Fibroblast of the conjunctiva (primary cell): ENCODE results near the gene ST3GAL3.
A peak's percentile ranks its signal among the peaks of the same experiment; 100 is the strongest.

ENCODE experiments used
- DNase-seq: peaks from one replicate; pipeline ENCODE4 v3.0.0-alpha.2; 2010; ENCODE audit warnings: low read depth

ST3GAL3 gene

DNA sequence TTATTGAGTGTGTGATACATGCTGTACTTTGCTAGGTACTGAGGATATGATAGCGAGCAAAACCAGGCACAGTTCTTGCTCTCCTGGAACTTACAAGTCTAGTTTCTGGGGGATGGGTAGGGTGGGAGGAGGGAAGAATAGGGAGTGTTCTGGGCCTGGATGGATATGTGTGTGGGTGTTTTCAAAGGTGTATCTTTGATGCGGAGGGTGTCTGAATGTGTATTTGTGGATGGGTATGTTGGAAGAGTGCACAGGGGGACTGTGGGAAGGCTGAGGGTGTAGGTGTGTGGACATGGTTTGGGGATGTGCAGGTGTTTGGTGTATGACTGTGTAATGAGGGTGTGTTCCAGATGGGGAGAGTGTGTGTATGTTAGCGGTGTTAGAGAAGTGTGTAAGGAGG is 258.0 kb downstream of the ST3GAL3 start:
- DNase-seq, result no peak

DNA sequence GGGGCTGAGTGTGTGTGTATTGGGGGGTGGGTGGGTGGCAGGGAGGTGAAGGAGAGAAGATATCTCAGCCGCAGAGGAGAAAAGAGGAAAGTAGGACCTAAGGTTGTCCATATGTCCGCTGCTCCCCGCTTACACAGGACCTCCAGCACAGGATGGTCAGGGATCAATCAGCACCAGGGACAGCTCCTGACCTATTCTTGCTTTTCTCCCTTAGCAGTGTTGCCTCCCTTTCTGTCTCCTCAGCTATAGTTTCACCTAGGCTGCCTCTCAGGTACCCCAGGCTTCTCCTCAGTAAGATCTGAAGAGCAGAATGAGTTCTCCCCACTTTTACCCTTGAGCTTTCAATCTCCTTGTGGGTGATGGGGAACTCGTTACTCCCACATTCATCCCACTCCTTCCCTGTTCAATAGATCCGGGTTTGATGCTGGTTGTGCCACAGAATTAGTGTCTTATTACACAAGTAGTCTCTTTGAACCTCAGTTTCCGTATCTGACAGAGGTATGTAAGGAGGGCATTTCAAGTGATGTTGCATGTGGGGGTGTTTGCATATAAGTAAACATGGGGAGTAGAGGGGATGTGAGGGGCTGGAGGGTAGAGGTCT is 261.1 kb downstream of the ST3GAL3 start:
- no peak for DNase-seq

DNA sequence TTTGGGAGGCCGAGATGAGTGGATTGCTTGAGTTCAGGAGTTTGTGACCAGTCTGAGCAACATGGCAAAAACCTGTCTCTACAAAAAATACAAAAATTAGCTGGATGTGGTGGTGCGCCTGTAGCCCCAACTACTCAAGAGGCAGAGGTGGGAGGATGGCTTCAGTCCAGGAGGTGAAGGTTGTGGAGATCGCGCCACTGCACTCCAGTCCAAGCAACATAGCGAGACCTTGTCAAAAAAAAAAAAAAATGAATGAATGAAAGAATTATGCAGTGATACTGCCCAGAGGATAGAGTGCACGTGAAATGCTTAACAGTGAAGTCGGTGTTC is 262.0 kb downstream of the ST3GAL3 start:
- DNase-seq, result no peak

DNA sequence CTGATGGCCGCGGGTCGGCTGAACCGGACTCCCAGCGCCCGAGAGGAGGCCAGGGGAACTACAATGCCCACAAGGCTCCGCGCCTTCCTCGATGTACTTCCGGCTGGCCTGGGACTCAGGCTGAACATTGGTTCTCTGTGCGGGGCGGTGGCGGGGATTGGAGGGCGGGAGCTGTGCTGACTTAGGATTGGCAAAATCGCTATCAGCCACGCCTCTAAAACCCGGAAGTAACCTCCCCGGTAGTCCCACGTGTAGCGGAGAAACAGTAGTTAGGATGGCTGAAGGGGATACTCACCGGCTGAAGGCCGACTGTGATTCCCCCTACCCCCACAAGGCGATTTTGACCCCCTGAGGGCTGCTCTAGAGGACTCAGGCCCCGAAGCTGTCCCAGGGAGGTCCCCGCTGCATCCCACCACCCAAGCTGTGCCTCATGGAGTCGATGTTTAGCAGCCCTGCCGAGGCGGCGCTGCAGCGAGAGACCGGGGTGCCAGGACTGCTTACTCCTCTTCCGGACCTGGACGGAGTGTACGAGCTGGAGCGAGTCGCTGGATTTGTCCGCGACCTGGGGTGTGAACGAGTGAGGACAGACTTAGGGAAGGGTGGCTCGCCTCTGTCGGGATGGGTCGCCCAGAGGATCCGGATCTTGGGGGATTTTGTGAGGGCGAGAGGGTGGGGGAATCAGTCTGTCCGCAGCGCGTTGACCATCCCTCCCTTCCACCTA is 262.6 kb downstream of the ST3GAL3 start, which contains the start of gene DPH2:
Gene DPH2, plus strand, starts transcription at position 265 of the 721 bp plus-strand sequence. Its CDS starts 166 bp downstream, at position 431.
- peak; percentile 93 for DNase-seq

DNA sequence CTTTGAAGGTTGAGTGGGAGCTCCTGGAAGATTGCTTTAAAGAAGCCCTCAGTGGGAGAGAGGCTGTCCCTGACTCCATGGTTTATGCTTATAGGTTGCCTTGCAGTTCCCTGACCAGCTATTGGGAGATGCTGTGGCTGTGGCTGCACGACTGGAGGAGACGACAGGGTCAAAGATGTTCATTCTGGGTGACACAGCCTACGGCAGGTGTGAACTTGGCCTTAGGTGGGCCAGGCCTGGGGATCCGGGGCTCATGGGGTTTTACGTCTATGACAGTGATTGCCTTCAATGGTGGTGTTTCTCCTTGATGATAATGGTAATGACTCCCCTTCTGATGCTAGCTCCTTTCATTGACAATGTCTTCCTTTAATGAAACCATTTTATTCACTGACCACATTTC is 263.2 kb downstream of the ST3GAL3 start:
- no peak for DNase-seq

DNA sequence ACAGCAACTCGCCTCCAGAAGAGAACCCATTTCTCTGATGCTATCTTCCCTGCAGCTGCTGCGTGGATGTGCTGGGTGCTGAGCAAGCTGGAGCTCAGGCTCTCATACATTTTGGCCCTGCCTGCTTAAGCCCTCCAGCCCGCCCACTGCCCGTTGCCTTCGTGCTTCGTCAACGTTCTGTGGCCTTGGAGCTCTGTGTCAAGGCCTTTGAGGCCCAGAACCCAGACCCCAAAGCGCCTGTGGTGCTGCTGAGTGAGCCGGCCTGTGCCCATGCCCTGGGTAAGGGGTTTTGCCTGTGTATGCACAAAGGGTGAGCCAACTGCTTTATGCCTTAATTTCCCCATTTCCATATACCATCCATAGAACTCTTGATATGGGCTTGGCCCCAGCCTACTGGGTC is 263.6 kb downstream of the ST3GAL3 start:
- DNase-seq, result no peak

DNA sequence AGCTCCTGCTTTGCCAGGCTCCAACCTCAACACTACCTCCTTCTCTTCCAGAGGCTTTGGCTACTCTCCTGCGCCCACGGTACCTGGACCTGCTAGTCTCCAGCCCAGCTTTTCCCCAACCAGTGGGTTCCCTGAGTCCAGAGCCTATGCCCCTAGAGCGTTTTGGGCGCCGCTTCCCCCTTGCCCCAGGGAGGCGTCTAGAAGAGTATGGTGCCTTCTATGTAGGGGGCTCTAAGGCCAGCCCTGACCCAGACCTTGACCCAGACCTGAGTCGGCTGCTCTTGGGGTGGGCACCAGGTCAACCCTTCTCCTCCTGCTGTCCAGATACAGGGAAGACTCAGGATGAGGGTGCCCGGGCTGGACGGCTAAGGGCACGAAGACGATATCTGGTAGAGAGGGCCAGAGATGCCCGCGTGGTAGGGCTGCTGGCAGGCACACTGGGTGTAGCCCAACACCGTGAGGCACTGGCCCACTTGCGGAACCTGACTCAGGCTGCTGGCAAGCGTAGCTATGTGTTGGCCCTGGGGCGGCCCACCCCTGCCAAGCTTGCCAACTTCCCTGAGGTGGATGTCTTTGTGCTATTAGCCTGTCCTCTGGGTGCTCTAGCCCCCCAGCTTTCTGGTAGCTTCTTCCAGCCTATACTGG is 264.1 kb downstream of the ST3GAL3 start:
- DNase-seq, result no peak

DNA sequence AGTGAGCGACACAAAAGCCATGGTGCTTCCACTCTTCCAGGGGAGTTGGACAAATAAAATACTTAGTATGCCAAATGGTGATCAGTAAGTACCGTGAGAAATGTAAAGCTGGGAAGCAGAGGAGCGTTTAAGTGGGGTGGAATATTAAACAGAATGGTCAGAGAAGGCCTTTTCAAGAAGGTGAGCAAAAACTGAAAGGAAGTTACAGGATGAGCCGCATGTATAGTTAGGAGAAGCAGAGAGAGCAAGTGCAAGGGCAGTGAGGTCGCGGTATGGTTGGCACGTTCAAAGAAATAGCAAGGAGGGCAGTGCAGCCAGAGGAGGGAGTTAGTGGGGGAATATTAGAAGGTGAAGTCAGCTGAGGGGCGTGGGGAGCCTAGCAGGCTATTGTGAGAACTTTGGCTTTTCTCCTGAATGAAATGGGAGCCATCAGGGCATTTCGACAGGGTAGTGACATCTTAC is 266.7 kb downstream of the ST3GAL3 start:
- no peak for DNase-seq

DNA sequence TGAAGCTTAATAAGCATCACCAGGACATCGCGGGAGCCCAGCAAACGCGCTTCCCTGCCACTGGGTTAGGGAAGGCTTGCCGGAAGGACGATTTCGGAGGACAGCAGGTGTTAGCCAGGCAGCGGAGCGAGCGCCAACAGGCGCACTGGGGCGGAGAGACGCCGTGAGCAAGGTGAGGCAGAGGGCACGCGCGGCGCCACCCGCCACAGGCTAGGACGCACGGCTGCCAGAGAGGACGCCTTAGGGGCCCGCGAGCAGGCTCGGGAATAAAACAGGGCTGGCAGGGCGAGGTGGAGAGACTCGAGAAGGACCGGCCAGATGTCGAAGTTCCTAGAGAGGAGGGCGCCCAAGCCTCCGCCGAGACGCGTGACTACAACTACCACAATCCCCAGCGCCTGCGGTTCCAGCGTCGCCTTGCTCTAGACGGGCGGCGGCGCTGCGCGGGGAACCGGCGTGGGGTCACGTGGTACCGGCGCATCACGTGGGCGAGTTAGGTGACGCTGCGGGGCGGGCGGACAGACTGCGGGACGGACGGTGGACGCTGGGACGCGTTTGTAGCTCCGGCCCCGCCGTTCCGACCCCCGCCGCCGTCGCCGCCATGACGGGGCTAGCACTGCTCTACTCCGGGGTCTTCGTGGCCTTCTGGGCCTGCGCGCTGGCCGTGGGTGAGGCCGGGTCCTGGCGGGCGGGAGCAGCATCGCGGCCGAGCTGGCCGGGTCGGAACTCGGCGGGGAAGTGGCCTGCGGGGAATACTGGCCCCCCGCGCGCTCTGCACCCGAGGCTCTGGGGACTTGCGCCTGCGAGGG is 267.3 kb downstream of the ST3GAL3 start, which contains the start of gene ATP6V0B:
Gene ATP6V0B, plus strand, starts transcription at position 518 of the 806 bp plus-strand sequence. Its CDS starts 81 bp downstream, at position 599.
- peak; percentile 83 for DNase-seq

DNA sequence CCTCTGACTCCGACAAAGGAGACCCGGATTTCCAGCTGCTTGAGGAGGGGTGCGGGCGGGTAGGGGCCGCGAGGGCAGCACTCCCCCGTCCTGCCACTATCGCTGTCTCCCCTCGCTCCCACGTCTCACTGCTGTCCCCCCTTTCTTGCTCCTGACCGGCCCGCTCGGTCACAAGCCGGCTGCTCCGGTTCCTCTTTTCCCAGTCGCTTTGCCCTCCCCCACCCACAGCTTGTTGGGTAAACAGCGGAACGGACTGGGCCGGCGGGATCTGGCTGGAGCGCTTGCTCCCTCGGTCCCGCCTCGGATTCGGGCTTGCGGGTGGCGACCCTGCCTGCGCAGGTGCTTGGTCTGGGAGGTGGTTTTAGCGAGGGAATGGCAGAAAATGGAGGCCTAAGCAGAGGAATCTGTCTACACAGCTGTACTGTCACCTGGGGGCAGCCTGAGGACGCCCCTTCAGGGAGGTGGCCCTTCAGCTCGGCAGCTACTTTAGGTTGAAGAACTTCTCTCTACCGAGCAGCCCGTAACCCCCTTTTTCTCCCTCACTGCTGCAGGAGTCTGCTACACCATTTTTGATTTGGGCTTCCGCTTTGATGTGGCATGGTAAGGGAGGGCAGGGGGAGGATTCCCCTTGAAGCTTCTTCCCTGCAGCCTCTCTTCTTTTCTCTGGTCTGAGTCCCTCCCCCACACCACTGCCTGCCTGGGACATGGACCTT is 268.1 kb downstream of the ST3GAL3 start:
- no peak for DNase-seq

DNA sequence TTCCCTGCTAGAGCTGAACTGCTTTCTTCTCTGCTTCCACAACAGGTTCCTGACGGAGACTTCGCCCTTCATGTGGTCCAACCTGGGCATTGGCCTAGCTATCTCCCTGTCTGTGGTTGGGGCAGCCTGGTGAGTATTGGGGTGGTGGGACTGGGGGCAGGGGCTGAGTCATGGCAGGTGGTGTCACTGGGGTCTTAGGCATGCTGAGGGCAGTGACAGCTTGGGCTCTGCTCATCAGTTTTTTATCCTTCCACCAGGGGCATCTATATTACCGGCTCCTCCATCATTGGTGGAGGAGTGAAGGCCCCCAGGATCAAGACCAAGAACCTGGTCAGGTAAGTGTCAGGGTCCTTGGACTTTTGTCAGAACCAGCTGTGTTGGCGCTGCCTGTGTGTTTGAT is 268.7 kb downstream of the ST3GAL3 start:
- DNase-seq, result no peak

DNA sequence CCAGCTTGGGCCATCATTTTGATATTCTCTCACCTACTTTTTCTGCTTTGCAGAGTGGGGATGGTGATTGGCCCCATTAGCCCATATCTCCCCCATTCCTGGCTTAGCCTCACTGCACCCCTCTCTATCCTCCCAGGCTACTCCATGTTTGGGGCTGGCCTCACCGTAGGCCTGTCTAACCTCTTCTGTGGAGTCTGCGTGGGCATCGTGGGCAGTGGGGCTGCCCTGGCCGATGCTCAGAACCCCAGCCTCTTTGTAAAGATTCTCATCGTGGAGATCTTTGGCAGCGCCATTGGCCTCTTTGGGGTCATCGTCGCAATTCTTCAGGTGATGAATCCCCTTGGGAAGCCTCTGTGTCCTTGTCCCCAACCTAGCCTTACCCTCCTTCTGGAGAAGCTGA is 269.6 kb downstream of the ST3GAL3 start:
- no peak for DNase-seq

DNA sequence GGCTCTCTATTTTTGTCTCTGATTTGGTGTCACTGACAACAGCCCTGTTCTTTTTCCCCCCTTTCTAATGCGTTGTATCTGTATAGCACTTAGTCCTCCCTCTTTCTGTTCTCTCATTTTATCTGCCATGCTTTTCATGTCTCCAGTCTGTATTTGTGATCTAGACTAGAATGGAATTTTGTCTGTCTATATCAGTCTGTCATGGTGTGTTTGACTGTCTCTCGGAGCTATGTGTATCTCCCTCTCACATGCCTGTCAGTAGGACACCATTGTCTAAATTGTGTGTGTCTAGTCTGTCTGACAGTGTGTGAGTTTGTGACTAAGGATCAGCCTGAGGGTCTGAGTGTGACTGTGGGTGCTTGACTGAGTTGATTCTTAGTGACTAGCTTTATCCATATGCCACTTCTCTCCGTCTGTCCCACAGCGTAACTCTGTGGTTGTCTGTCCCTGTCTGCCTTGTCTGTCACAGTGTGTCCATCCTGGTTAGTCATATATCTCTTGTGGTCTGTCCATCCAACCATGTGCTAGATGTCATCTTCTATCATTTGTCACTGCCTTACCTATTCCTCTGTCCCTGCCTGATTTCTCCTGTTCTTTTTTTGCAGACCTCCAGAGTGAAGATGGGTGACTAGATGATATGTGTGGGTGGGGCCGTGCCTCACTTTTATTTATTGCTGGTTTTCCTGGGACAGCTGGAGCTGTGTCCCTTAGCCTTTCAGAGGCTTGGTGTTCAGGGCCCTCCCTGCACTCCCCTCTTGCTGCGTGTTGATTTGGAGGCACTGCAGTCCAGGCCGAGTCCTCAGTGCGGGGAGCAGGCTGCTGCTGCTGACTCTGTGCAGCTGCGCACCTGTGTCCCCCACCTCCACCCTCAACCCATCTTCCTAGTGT is 270.3 kb downstream of the ST3GAL3 start:
- no peak for DNase-seq

DNA sequence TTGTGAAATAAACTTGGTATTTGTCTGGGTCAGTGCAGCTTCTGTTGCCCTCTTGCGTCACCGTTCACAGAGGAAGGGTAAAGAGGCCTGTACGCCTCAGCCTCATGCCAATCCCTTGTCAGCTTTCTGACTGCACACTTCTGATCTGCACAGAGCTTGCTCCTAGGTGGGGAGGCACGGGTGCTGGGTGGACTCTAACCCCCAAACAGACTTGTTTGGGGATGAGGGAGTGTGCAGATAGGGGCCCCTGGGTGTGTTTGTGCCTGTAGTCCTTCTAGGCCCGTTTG is 270.9 kb downstream of the ST3GAL3 start:
- DNase-seq, result no peak

DNA sequence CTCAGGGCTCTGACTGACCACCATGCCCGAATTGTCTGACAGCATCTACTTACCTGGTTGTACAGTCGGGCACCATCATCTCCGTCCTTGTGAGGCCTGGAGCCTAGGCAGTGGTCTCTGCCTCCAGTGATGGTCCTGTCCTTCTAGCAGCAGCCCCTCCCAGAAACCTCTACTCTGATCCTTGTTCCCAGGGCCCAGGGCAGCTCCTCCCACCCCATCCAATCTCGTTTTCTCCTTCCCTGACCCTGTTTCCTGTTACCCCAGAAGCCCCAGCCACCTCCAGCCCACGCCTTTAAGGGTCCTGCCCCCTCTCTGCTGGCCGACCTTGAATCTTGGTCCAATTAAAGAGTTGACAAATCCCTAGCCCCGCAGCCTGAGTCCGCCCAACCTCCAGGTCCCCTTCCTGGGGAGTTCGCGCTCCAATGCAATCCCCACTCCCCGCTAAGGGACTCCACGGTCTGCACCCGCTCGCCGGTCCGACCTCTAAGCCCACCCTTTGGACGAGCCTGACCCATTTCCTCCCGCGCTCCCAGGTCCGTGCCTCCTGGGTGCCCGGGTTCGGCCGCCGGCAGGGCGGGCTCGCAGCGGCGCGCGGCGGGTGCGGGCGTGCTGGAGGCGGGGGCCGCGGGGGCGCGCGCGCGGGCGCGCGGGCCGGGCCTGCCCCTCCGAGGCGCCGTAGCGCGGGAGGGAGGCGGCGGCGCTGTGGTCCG is 271.4 kb downstream of the ST3GAL3 start, which contains the start of gene B4GALT2:
Gene B4GALT2, plus strand, starts transcription at position 660 of the 710 bp plus-strand sequence. CDS start 1,951 bp downstream, outside the sequence.
- no peak for DNase-seq

DNA sequence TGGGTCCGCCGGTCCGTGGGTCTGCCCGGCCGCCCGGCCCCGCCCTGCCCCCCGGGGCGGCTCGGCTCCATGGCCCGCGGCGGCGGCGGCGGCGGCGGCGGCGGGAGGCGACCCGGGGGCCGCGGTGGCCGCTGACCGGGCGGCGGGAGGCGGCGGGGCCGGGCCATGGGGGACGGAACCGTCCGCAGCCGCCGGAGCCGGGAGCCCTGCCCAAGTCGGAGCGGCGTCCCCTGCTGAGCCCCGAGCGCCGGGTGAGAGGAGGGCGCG is 271.9 kb downstream of the ST3GAL3 start:
- no peak for DNase-seq

DNA sequence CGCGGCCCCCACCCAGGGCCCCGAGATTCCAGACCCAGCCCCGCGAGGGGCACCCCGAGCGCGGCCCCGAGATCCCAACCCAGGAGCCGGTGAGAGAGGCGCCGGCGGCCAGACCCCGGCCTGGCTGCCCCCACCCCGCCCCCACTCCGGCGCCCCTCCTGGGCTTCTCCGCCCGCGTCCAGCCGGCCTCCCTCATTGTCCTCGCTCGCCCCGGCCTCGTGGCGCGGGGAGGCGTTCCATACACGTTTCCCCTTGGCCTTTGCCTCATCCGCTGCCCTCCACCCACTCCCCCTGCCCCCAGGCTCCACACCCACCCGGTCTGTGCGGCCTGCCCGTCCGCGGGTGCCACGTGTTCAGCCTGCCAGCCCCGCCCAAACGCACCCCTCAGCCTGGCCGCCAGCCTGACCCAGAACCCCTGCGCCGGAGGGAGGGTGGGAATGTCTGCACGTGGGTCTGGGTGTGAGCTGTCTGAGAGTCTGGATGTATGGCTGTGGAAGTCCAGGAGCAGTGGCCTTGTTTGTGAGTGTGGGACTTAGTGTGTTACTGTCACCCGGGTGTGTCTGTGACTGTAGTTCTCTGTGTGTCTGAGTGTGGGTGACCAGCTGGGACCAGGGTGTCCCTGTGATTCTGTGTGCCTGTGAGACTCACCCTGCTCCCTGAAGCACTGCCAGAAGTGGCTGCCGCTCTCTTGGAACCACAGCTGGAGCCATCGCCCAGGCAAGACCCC is 272.4 kb downstream of the ST3GAL3 start:
- DNase-seq, result no peak

DNA sequence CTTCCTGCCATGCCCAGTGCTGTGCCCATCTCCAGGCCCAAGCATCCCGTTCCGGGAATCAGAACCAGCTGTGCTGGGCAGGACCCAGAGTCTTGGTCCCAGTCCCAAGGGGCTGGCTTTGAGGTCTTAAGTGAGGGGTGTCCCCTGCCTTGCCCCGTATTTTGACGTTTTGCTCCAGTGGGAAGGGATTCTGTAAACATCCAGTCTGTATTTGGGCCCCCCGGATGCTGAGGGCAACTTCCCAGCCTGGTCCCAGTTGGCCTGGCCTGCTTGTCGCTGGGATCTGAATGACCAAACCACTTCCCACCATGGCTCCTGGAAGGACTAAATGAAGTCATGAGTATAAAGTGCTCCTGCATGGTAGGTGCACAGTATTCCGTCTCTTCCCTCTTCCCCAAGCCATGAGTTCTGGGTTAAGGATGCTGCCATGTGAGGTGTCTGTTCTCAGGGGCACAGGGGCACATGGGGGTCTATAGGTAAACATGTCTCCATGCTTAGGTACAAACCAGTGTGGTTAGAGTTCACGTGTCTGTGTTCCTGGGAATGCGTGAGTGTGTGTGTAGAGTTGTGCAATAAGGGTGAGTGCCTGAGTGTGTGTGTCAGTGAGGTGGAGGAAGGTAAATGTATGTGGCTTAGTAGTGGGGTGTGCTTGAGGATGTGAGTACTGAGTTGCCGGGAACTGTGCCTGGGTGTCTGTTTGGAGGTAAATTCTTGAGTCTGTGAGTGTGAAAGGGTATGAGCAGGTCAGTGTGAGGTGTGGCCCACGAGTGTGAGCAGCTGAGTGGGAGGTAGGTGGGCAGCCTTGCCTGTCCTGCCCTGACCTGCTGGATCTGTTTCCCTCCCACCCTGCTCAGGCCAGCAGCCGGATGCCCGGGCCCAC is 273.2 kb downstream of the ST3GAL3 start:
- DNase-seq, result no peak
